HTERT RPE-1 (cell line): Measurements from ENCODE around the gene CRAMP1.
"Not testable (repeated sequence)": the region's sequence is repeated elsewhere in the genome, so short reads cannot be mapped to it uniquely, and the experiment has no call there.

Experiments used
- in situ Hi-C: fragments of 300-500 bp; cut with MboI; formaldehyde crosslinking; loops from 4 replicates; pipeline ENCODE4 v1.14.3; 2020; ENCODE audit warnings: low sequenced_read_pairs

CRAMP1 gene

GRCh38 chr16:1612320-1613111 lies at the start of gene CRAMP1:
Gene CRAMP1, plus strand, starts transcription at chr16:1612360. Its CDS starts 2,280 bp downstream, at chr16:1614640.
- in situ Hi-C loops, result no loop called here

GRCh38 chr16:1563786-1564185 lies 48.4 kb upstream of the CRAMP1 start:
- in situ Hi-C loops, result no loop called here

- in situ Hi-C loops, result no loop called here
These were observed 47.8 kb upstream of the CRAMP1 start for GRCh38 chr16:1564325-1564724.

- in situ Hi-C loops, result no loop called here
These were observed 46.9 kb upstream of the CRAMP1 start for GRCh38 chr16:1565083-1565805.

GRCh38 chr16:1567988-1568387 lies 44.2 kb upstream of the CRAMP1 start:
- in situ Hi-C loops, result no loop called here

- in situ Hi-C loops, result no loop called here
These were observed 41.0 kb upstream of the CRAMP1 start for GRCh38 chr16:1571012-1571671.

GRCh38 chr16:1572673-1573072 lies 39.5 kb upstream of the CRAMP1 start:
- in situ Hi-C loops, result no loop called here

GRCh38 chr16:1573301-1573700 lies 38.9 kb upstream of the CRAMP1 start:
- in situ Hi-C loops, result no loop called here

GRCh38 chr16:1575578-1575977 lies 36.6 kb upstream of the CRAMP1 start:
- in situ Hi-C loops, result no loop called here

- in situ Hi-C loops, result no loop called here
These were observed 32.9 kb upstream of the CRAMP1 start for GRCh38 chr16:1579214-1579613.

GRCh38 chr16:1580256-1580655 lies 31.9 kb upstream of the CRAMP1 start:
- in situ Hi-C loops, result no loop called here

- in situ Hi-C loops, result no loop called here
These were observed 31.2 kb upstream of the CRAMP1 start for GRCh38 chr16:1580956-1581355.

- in situ Hi-C loops, result no loop called here
These were observed 30.4 kb upstream of the CRAMP1 start for GRCh38 chr16:1581804-1582203.

GRCh38 chr16:1583180-1583579 lies 29.0 kb upstream of the CRAMP1 start:
- in situ Hi-C loops, result no loop called here

GRCh38 chr16:1584926-1585484 lies 27.2 kb upstream of the CRAMP1 start:
- in situ Hi-C loops, result no loop called here

GRCh38 chr16:1590366-1590765 lies 21.8 kb upstream of the CRAMP1 start:
- in situ Hi-C loops, result no loop called here

GRCh38 chr16:1590930-1591705 lies 21.0 kb upstream of the CRAMP1 start:
- in situ Hi-C loops, result no loop called here

- in situ Hi-C loops, result no loop called here
These were observed 19.7 kb upstream of the CRAMP1 start for GRCh38 chr16:1592446-1592845.

- in situ Hi-C loops, result not testable (repeated sequence)
These were observed 16.6 kb upstream of the CRAMP1 start for GRCh38 chr16:1595511-1595910.

GRCh38 chr16:1596516-1596915 lies 15.6 kb upstream of the CRAMP1 start:
- in situ Hi-C loops, result no loop called here

GRCh38 chr16:1597154-1597553 lies 15.0 kb upstream of the CRAMP1 start:
- in situ Hi-C loops, result no loop called here
